ENCODE data around the gene FOXJ2. TPM values are rescaled to one million over a fixed set of nuclear protein-coding genes. Genes with fewer than 3 reads are reported as not detected.
"Not testable (repeated sequence)": the region's sequence is repeated elsewhere in the genome, so short reads cannot be mapped to it uniquely, and the experiment has no call there.

The FOXJ2 gene
- total RNA-seq, 1 donor from 2014 or later = 29.9 TPM

DNA sequence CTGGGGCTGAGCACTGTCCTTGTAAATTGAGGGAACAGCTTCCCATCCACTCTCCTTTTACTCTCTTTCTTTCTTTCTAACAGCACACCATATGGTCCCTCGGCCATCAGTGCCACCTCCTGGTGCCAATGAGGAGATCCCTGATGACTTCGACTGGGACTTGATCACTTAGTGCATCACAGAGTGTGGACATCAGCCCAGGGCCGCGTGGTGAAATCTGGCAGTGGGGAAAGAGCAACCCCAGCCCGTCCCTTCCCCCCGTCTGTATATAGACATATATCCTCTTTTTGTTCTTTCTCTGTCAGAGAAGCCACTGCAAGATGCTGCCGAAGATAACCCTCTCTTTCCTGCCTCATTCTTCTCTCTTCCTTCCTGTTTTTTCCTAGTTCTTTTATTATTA lies 20.2 kb downstream of the FOXJ2 start:
- ATAC-seq (peak; percentile 66), DNase-seq (ENCODE audit: low spot score) (no peak)
- intact Hi-C loops (cut with DNase I) = no loop called here

DNA sequence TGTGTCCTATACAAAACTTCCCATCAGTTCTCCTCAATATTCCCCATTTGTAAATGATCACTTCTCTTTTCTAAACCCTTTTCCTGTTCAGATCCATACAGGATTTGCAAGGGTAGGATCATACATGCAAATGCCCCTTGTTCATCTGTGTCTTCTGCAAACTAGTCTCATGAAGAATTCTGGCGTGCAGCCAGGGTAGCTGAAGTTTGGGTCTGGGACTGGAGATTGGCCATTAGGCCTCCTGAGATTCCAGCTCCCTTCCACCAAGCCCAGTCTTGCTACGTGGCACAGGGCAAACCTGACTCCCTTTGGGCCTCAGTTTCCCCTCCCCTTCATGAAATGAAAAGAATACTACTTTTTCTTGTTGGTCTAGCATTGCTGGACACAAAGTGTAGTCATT lies 22.3 kb downstream of the FOXJ2 start:
- intact Hi-C loops (cut with DNase I) = no loop called here
- DNase-seq (ENCODE audit: low spot score) (no peak), ATAC-seq (no peak)

DNA sequence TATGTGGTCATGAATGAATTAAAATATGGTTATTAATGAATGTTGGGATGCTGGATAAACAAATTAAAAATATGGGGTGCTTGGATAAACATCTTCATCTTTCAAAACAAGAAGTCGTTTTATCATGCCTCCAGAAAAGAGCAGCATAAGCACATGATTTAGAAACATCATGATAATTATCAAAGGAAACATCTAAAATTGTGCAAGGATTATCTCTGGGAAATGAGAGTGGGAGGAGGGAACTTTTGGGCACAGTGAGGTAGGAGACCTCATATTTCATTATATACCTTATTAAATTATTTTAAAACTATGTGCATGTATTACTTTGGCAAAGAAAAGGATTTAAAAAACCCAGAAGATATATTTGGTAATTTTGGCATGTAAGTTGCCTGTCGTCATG lies 24.8 kb downstream of the FOXJ2 start:
- ATAC-seq = no peak
- intact Hi-C loops (cut with DNase I) = no loop called here

GRCh38 chr12:8057839-8058238 lies 25.3 kb downstream of the FOXJ2 start:
- ATAC-seq = no peak
- intact Hi-C loops (cut with DNase I) = no loop called here
- no peak for DNase-seq (ENCODE audit: low spot score)

More for the DNA sequence above, 24.8 kb downstream of the FOXJ2 start:
- DNase-seq (ENCODE audit: low spot score) = no peak

DNA sequence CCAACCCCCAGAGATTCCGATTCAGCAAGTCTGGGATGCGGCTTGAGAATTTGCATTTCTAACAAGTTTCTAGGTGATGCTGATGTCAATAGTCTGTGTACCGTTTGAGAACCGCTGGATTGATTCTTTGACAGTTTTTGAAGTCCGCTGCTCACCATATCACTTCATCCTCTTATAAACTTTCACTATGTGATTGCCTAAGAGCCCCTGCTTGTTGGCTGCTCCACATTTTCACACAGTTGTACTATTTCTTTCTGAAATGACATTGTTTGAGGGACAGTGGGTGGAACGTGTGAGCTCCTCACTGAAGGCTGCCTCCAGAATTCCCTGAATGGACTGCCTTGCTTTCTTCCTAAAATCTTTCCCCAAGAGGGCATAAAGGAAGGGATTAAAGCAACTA lies 26.0 kb downstream of the FOXJ2 start:
- intact Hi-C loops (cut with DNase I) = no loop called here
- ATAC-seq (no peak), DNase-seq (ENCODE audit: low spot score) (no peak)

DNA sequence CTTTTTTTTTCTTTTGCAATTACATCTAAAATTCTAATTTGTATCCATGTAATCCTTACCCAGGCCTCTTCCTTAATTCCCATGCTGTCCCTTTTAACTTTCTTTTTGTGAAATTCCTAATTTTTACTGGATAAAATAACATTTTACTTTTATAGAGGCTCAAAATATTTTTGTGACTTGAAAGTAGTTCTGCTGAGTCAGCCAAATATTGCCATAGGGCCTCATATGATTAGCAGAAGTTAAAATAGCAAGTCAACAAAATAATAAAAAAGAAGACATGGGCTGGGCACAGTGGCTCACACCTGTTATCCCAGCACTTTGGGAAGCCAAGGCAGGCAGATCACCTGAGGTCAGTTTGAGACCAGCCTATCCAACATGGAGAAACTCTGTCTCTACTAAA lies 31.6 kb downstream of the FOXJ2 start:
- no peak for DNase-seq (ENCODE audit: low spot score)
- intact Hi-C loops (cut with DNase I) = no loop called here

GRCh38 chr12:8065991-8066594 lies 33.6 kb downstream of the FOXJ2 start, which contains the start of gene C3AR1:
Gene C3AR1 (minus strand): TSS chr12:8066359. CDS start chr12:8060185, 6,174 bp downstream.
- DNase-seq (ENCODE audit: low spot score) (no peak), ATAC-seq (peak; percentile 83)
- intact Hi-C loops (cut with DNase I) = no loop called here

More for the DNA sequence above, 31.6 kb downstream of the FOXJ2 start:
- no peak for ATAC-seq

GRCh38 chr12:8069582-8069981 lies 37.1 kb downstream of the FOXJ2 start:
- DNase-seq (ENCODE audit: low spot score) = no peak
- no peak for ATAC-seq
- intact Hi-C loops (cut with DNase I) = no loop called here

DNA sequence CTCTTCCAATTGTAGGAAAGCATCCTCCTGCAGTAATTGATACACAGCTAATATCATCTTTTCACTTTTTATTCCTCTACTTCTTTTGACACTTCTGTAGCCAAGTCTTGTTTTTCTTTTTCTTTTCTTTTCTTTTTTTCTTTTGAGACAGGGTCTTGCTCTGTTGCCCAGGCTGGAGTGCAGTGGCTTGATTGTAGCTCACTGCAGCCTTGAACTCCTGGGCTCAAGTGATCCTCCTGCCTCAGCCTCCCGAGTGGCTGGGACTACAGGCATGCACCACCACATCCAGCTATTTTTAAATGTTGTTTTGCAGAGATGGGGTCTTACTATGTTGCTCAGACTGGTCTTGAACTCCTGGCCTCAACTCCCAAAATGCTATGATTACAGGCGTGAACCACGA lies 39.3 kb downstream of the FOXJ2 start:
- ATAC-seq; intact Hi-C loops (cut with DNase I); DNase-seq (ENCODE audit: low spot score): not testable (repeated sequence)

DNA sequence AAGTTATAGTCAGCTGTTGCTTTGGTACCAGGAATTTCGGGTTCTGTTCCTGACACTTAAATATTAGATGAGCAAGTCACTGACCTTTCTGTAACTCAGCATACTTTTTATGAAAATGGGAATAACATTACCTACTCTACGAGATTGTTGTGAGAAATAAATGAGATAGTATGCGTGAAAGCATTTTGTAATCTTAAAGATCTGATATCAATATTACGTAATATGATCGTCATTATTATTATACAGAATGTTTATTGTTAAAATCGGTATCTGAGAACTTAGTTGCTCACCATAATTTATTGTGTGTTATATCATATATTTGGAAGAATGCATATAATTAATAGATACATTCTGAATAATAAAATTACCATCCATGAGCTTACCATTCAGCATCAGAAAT lies 43.4 kb downstream of the FOXJ2 start:
- no peak for DNase-seq (ENCODE audit: low spot score)
- intact Hi-C loops (cut with DNase I) = no loop called here
- no peak for ATAC-seq

GRCh38 chr12:8076366-8076765 lies 43.9 kb downstream of the FOXJ2 start:
- ATAC-seq = no peak

GRCh38 chr12:8077207-8077606 lies 44.7 kb downstream of the FOXJ2 start:
- intact Hi-C loops (cut with DNase I) = no loop called here
- DNase-seq (ENCODE audit: low spot score) (no peak), ATAC-seq (no peak)

More at GRCh38 chr12:8076366-8076765, 43.9 kb downstream of the FOXJ2 start:
- DNase-seq (ENCODE audit: low spot score) = no peak
- intact Hi-C loops (cut with DNase I) = no loop called here

DNA sequence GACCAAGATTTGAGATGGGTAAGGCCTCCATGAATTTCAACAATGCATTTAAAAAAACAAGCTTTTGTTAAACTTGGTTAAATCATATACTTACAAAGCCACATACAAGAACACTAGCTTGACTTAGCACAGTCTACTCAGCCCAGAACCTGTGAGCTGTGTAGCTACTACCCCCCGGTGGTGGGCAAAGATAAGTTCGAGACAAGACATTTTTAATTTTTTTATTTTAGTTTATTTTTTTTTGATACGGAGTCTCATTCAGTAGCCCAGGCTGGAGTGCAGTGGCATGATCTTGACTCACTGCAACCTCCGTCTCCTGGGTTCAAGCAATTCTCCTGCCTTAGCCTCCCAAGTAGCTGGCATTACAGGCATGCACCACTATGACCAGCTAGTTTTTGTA lies 45.9 kb downstream of the FOXJ2 start:
- no peak for DNase-seq (ENCODE audit: low spot score)
- intact Hi-C loops (cut with DNase I) = no loop called here
- ATAC-seq = no peak

GRCh38 chr12:8078916-8079315 lies 46.4 kb downstream of the FOXJ2 start:
- intact Hi-C loops (cut with DNase I) = no loop called here
- ATAC-seq = no peak
- DNase-seq (ENCODE audit: low spot score) = no peak

DNA sequence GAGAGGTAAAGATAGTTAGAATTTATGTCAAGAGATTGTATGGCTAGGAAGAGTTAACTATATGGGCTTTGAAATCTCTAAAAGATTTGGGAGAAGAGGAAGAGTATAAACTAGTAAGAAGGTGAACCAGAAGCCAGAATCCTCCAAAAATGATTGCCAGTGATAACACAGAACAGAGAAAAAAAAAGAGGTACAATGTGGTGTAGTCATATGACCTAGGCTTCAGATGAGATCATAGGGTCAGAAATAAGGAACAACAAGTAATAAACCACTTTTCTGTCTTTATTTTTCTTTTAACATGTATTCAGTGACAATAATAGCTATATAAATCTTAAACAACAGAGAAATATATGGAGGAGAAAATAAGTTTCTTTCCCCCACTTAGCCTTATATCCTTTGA lies 47.6 kb downstream of the FOXJ2 start:
- intact Hi-C loops (cut with DNase I) = no loop called here

DNA sequence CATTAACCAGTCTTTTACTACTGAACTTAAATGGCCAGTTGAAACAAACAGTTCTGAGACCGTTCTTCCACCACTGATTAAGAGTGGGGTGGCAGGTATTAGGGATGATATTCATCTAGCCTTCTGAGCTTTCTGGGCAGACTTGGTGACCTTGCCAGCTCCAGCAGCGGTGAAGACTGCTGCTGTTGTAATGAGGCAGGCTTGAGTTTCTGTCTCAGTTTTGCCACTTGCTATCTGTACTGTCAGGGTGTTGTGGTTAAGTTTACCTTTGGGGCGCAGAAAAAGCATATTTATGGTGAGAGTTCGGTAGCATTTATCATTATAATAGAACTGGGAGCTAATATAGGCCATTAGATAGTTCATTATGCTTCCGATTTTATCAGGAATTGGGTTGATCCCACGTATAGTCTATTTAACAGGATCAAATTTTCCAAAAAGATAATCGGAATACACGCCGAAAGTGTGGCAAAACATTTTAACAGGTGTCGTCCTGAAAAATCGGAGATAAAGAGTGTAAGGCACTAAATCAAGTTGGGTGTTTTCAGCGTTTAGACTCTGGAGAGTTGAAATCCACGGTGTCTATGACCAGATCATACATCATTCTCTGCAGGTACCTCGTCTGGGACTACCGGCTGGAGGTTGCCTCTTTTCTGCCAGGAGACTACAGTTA lies 48.9 kb downstream of the FOXJ2 start:
- DNase-seq (ENCODE audit: low spot score) (no peak), ATAC-seq (peak; percentile 48)
- intact Hi-C loops (cut with DNase I) = no loop called here

More for the DNA sequence above, 47.6 kb downstream of the FOXJ2 start:
- DNase-seq (ENCODE audit: low spot score) (no peak), ATAC-seq (no peak)

- ATAC-seq = no peak
- DNase-seq (ENCODE audit: low spot score) = no peak
- intact Hi-C loops (cut with DNase I) = no loop called here
Measured at GRCh38 chr12:8082808-8083100, 50.2 kb downstream of the FOXJ2 start.

DNA sequence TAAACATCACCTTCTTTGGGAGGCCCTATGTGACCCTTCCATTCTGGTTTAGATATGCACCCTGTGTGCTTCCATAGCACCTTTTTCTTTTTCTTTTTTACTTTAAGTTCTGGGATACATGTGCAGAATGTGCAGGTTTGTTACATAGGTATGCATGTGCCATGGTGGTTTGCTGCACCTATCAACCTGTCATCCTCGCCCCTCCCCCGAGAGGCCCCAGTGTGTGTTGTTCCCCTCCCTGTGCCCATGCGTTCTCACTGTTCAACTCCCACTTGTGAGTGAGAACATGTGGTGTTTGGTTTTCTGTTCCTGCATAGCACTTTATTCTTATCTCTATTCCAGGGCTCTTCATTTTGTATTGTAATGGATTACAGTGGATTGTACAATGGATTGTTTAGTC lies 51.8 kb downstream of the FOXJ2 start:
- ATAC-seq; intact Hi-C loops (cut with DNase I); DNase-seq (ENCODE audit: low spot score): not testable (repeated sequence)

- intact Hi-C loops (cut with DNase I) = no loop called here
- DNase-seq (ENCODE audit: low spot score) (no peak), ATAC-seq (no peak)
Measured at GRCh38 chr12:8087666-8088065, 55.1 kb downstream of the FOXJ2 start.

DNA sequence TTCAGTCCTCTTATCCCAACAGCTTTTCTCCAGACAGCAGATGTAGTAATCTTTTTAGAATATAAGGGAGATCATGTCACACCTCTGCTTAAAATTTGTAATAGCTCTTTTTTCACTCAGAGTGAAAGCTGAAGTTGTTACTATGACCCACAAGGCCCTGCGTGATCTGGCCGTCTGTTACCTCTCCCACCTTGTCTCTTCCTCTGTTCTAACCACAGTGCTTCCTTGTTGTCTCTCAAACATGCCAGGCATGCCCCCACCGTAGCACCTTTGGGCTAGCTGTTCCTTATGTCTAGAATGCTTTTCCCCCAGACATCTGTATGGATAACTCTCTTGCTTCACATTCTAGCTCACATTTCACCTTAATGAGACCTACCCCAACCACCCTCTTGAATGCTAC lies 56.1 kb downstream of the FOXJ2 start:
- intact Hi-C loops (cut with DNase I) = no loop called here
- ATAC-seq (no peak), DNase-seq (ENCODE audit: low spot score) (no peak)

DNA sequence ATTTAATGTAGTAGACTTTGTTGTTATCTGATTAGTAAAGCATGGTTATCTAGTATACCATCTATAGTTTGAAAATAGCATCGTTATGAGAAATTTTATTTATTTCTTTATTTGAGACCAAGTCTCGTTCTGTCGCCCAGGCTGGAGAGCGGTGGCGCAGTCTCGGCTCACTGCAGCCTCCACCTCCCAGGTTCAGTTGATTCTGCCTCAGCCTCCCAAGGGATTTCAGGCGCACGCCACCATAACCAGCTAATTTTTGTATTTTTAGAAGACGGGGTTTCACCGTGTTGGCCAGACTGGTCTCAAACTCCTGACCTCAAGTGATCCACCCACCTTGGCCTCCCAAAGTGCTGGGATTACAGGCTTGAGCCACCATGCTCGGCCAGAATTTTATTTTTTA lies 56.8 kb downstream of the FOXJ2 start:
- intact Hi-C loops (cut with DNase I) = not testable (repeated sequence)

More for the DNA sequence above, 56.8 kb downstream of the FOXJ2 start:
- ATAC-seq; DNase-seq (ENCODE audit: low spot score): not testable (repeated sequence)

Data from sciatic nerve (tissue), 2 donors.